HuH-7.5 (cell line): ENCODE data around the gene MBD3.
A peak's percentile ranks its signal among the peaks of the same experiment; 100 is the strongest.

Experiments used
- DNase-seq: peaks from one replicate; pipeline ENCODE4 v3.0.0; 2011; ENCODE audit warnings: low spot score

Gene MBD3

DNA sequence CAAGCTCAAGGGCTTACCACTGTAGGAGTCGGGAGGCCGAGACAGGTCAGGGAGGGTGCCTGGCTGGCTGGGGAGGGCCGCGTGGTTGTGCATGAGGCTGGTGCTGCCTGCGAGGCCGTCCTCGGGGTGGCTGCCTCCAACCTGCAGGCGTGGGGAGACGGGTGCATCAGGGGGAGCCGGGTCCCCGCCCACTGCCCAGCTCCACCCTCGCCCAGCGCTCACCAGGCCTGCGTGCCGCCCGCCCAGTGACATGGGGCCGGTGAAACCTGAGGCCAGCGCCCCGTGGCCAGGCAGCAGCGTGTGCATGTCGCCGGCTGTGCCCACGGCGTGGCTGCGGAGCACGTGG is 26.4 kb upstream of the MBD3 start:
- DNase-seq = no peak

DNA sequence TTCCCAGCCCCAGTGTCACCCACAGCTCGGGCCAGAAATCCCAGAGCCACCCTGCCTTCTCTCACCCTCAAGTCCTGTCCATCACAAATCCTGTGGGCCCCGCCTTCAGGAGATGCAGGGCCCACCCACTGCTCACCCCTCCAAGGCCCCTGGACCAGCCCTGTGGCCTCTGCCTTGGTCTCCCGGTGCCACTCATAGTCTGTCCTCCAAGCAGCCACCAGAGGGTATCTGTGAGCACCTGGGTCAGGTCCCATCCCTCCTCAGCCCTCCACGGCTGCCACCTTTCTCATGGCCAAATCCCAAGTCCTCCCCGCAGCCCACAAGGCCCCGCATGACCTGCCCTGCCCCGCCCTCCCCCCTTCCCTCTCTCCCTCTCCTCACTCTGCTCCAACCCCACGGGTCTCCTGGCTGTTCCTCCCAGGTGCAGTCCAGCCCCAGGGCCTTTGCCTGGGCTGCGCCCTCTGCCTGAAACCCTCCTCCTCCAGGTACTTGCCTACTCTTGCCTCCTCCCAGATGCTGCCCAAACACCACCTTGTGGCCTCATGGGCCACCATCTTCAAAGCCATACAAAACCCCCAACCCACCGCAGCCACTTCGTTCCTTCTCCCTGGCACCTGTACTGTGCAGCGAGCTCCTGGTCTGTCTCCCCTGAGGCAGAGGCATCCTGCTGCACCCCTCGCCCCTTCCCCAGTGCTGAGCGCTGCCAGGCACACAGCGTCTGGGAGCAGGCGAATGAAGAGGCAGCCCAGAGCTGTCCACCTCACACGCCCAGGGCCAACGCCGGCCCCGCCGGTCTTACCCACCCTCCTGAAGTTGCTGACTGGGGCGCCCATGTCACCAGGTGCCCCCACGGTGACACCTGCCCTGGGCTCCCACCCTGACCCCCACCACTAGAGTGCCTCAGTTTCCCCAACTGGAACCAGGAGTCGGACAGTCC is 25.8 kb upstream of the MBD3 start:
- DNase-seq = peak; percentile 95

DNA sequence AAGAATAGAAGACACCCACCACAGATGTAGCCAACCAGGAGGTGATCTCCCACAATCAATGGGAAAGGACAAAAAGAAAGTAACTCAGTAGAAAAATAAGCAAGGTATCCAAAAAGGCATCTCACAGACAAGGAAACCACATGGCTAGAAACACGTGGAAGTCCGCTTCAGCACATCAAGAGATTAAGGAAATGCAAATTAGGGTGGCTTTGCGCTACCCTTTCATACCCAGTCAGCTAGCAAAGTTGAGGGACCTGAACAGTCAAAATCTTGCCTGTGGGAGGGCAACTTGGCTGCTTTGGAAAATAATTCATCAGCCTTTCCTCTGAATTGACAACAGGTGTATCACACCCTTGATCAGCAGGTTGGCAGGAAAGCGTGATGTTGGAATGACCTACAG is 24.2 kb upstream of the MBD3 start:
- no peak for DNase-seq

DNA sequence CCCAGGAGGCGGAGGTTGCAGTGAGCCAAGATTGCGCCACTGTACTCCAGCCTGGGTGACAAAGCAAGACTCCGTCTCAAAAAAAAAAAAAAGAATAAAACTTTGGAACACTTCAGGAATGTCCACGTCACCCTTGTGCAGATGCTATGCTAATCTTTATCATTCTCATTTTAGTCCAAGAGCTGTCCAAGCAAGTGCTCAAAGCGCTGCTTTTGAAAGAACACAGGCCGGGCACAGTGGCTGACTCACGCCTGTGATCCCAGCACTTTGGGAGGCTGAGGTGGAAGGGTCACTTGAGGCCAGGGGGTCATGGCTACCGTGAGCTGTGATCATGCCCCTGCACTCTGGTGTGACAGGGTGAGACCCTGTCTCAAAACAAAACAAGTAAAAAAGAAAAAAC is 23.7 kb upstream of the MBD3 start:
- no peak for DNase-seq

DNA sequence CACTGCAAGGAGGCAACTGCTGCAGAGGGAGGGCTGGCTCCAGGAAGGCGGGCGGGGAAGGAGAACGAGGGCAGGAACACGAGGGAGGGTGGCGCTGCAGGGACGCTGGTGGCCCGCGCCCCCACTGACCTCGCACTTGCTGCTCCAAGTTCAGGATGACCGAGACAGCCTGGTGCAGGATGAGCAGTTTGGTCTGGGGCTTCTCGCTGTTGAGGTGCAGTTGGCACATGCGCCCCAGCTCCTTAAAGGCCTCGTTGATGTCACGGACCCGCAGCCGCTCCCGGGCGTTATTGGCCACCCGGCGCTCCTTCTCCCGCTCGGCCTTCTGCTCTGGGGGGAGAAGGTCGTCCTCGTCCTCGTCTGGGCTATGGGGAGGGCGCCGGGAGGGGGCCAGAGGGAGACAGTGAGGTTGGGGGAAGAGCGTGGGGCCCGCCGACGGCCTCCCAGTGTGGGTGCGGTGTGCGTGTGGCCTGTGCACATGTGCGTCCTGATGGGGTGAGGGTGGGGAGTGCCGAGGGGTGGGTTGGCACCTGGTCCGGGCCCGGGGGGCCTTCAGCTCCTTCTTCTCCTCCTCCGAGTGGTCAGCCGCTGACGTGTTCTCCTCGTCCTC is 22.6 kb upstream of the MBD3 start:
- no peak for DNase-seq

DNA sequence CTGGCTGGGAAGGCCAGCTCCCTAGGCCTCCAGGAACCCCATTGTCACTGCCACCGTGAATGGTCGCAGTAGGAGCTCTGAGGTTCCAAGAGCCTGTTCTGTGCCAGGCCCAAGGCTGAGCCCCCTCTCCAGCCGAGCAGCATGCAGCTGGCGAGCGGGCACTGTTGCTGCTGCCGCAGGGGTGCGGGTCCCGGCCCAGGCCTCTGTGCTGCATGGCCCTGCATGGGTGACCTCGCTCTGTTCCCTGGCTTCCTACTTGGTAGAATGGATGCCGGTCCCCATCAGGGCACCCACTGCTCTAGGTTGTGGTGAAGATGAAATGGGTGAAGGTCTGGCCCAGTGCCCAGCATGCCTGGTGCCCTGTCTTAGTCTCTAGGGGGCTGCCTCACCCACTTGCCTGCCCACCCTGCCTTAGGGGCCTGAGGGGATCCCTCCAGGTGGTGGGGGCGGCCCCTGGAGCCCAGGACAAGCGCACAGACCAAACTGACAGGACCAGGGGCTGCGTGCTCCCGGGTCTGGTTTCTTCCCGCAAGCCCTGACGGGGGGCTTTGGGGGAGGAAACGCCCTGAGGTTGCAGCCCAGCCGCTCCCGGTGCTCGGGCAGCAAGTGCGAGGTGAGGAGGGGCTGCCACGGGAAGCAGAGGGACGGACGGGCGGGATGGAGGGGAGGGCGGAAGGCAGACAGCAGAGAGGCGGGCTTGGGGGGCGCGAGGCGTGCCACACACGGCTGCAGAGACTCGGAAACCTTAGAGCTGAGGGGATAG is 21.3 kb upstream of the MBD3 start:
- no peak for DNase-seq

DNA sequence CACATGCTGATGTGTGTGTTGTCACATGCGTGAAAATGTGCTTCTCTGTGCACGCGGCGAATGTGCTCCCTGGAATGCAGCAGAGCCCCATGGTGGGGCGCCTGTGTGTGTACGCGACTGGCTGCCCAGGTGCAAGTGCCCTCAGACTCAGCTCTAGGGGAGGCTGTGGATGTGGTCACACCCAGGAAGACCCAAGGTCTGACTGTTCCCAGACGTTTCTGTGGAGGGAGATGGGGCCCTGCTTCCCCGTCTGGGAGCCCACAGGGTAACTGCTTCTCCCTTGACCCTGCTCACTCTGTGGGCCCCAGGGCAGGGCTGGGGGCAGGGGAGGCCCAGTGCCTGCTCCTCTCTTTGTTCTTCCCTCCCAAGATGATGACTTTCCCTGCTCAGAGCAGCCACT is 20.5 kb upstream of the MBD3 start:
- DNase-seq = no peak

DNA sequence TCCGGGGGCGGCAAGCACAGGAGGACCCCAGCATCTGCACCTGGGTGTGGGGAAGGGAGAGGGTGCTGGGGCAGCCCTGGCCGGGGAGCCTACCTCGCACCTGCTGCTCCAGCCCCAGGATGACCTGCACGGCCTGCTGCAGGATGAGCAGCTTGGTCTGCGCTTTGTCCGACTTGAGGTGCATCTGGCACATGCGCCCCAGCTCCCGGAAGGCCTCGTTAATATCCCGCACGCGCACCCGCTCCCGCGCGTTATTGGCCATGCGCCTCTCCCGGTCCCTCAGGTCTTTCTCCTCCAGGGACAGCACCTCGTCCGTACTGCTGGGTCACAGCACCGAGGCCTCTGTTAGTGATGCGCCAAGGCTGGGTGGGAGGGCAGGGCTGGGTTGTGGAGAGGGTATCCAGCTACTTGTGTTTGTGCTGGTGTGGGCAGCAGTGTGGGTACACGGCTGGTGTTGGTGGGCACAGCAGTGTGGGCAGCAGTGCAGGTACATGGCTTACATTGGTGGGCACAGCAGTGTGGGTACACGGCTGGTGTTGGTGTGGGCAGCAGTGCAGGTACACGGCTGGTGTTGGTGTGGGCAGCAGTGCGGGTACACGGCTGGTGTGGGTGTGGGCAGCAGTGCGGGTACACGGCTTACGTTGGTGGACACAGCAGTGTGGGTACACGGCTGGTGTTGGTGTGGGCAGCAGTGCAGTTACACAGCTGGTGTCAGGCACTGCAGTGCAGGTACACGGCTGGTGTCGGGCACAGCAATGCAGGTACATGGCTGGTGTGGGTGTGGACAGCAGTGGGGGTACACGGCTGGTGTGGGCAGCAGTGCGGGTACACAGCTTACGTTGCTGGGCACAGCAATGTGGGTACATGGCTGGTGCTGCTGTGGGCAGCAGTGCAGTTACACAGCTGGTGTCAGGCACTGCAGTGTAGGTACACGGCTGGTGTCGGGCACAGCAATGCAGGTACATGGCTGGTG is 19.7 kb upstream of the MBD3 start:
- DNase-seq = no peak

DNA sequence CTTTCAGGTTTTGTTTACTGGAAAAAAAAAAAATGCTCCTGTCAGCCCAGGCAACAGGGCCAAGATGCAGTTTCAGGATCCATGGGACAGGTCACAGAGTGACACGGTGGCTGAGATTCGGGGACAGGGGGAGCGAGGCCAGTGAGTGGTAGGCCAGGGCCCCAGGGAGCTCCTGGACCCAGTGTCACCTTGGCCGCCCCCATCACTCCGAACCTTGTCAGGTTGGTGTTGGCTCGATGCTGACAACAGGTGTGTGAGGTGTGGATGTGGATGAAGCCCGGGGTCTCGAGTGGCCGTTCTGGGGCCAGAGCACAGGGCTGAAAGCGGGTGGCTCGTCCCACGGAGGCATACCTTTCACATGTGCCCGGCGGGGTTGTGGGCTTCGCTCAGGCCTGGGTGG is 18.7 kb upstream of the MBD3 start:
- no peak for DNase-seq

DNA sequence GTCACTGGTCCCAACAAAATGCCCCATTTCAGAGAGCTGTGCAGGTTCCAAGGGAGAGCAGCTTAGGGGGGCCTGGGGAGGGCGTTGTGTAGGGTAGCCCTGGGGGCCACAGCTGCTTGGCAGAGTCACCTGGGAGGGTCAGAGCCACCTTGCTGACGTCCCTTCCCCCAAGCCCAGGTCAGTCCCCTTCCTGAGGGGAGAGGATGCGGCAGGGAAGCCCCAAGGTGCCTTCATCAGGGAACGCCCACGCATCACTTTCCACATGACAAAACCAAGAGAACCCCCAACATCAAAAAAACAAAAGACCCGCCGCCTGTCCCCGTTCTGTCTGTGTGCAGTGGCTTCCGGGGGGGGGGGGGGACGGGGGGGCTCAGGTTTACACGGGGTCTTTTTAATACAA is 17.9 kb upstream of the MBD3 start:
- no peak for DNase-seq

DNA sequence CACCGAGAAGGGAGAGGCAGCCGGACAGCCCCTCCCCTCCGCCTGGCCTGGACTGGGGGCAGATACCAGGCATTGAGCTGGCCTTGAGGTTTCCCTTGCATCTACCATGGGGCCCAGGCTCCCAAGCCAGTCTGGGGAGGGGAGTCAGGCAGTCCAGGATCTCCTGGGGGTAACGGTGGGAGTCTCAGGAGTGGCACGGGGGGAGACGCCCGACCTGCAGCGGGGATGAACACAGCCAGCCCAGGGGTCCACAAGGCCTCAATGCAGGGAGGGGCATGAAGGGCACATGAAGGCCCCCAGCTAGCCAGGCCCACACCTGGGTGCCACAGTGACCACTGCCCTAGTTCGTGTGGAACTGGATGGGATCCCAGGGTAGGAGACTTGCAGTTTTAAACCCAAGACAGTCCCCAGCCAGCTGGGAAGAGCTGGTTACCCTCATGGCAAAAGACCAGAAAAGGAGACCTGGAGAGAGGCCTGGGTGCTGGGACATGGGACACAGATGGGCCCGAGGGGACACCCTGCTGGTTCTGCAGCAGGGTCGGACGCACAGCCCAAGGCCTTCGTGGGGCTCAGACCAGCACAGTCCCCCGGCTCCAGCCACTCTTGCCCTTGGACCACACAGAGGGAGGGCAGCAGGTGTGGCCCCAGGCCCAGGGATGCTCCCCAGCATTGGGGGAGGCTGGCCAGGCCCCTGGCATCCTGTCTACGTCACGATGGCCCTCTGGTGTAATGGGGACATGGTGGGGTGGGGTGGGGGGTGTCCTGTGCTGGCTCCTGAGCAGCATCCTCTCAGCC is 17.2 kb upstream of the MBD3 start:
- DNase-seq = no peak

GRCh38 chr19:1609103-1609396 is 16.4 kb upstream of the MBD3 start:
- DNase-seq = no peak

- no peak for DNase-seq
Measured at GRCh38 chr19:1608359-1609102, 15.9 kb upstream of the MBD3 start.

DNA sequence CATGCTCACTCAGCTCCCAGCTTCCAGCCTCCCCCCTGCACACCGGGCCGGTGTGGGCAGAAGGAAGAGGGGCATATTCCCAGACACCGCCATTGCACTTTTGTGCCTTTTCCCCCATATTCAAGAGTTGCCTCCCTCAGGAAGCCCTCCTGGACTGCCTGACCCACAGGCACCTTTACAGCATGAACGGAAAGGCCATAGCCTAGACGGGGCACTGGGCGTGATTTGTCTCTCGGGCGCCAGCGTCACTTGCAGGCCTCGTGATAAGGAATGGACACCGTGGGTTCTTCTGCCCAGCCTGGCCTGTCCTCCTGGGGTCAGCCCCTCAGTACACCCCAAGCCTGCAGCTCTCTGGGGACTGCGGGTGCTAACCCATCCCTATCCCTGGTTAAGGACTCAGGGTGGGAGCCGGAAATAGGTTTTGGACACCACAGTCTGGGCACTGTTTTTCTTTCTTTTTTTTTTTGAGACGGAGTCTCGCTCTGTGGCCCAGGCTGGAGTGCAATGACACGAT is 13.5 kb upstream of the MBD3 start:
- DNase-seq = no peak

GRCh38 chr19:1605236-1606137 is 12.8 kb upstream of the MBD3 start, which contains the start of gene UQCR11:
Gene UQCR11, minus strand, starts transcription at chr19:1605462. Its CDS starts 53 bp downstream, at chr19:1605409.
- peak; percentile 99 for DNase-seq

DNA sequence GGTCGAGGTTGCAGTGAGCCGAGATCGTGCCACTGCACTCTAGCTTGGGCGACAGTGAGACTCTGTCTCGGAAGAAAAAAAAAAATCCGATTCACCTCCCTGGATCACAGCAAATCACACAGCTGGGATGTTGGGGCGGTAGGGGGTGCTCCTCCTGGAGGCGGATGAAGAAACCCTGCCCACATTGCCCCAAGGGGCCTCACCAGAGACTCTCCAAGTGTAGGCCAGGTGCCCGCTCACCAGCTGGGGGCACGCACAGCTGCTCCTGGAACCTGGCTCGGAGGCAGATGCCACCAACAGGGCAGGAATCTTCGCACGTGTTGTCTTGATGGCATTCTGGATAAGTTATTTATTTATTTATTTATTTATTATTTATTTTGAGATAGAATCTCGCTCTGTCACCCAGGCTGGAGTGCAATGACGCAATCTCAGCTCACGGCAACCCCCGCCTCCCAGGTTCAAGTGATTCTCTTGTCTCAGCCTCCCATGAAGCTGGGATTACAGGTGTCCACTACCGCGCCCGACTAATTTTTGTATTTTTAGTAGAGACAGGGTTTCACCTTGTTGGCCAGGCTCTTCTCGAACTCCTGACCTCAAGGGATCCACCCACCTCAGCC is 9.5 kb upstream of the MBD3 start:
- no peak for DNase-seq

GRCh38 chr19:1601613-1602064 is 9.0 kb upstream of the MBD3 start:
- no peak for DNase-seq

GRCh38 chr19:1599460-1599846 is 6.8 kb upstream of the MBD3 start:
- no peak for DNase-seq
